ENCODE data around the gene EEFSEC. TPM values are rescaled to one million over a fixed set of nuclear protein-coding genes. Genes with fewer than 3 reads are reported as not detected.
A peak's percentile ranks its signal among the peaks of the same experiment; 100 is the strongest.

Gene EEFSEC
- total RNA-seq, 4 donors from 2014 or later = 11.5 to 18.7 (median 14.9) TPM

- Histone ChIP-seq H3K27me3 (no peaks in the 10 kb centered on the region), H3K27ac (no peak overlapping the region), H3K4me3 (no peak overlapping the region), H3K9me3 (no peaks in the 10 kb centered on the region), H3K4me1 (peaks cover 0 to 43% (median 0%) of the 10 kb centered on the region in 3 donors), H3K36me3 (peaks cover 0 to 4% (median 0%) of the 10 kb centered on the region in 3 donors)
- intact Hi-C loops (cut with DNase I) = no loop called here
- no peak for DNase-seq
- 26 to 85% methylated on average over 2 to 3 of the region's 8 CpGs for WGBS, 2 donors
- TF ChIP-seq CTCF (IDR thresholded peaks at IDR 0.05) (no peak), POLR2A (IDR thresholded peaks at IDR 0.05) (no peak)
Measured at GRCh38 chr3:128334086-128334645, 180.9 kb downstream of the EEFSEC start.

- intact Hi-C loops (cut with DNase I) = no loop called here
- Histone ChIP-seq H3K36me3 (peaks cover 0 to 4% (median 0%) of the 10 kb centered on the region in 3 donors), H3K4me1 (peaks cover 0 to 43% (median 0%) of the 10 kb centered on the region in 3 donors), H3K27ac (no peak overlapping the region), H3K4me3 (no peak overlapping the region), H3K27me3 (no peaks in the 10 kb centered on the region), H3K9me3 (no peaks in the 10 kb centered on the region)
- TF ChIP-seq POLR2A (IDR thresholded peaks at IDR 0.05) (no peak), CTCF (IDR thresholded peaks at IDR 0.05) (no peak)
- DNase-seq = no peak
- 82 to 94% methylated on average over 3 of the region's 3 CpGs for WGBS, 2 donors
Measured at GRCh38 chr3:128334766-128335165, 181.5 kb downstream of the EEFSEC start.

GRCh38 chr3:128335621-128336296 is 182.5 kb downstream of the EEFSEC start:
- H3K27ac ChIP-seq = no peak overlapping the region
- intact Hi-C loops (cut with DNase I) = no loop called here
- no peak overlapping the region for H3K4me3 ChIP-seq
- H3K27me3 ChIP-seq = no peaks in the 10 kb centered on the region
- H3K4me1 ChIP-seq = peaks cover 0 to 43% (median 0%) of the 10 kb centered on the region in 3 donors
- no peaks in the 10 kb centered on the region for H3K9me3 ChIP-seq
- 42 to 69% methylated on average over 5 of the region's 5 CpGs for WGBS, 2 donors
- peaks cover 0 to 8% (median 0%) of the 10 kb centered on the region in 3 donors for H3K36me3 ChIP-seq
- DNase-seq = no peak
- TF ChIP-seq CTCF (IDR thresholded peaks at IDR 0.05) (no peak), POLR2A (IDR thresholded peaks at IDR 0.05) (no peak)

- TF ChIP-seq CTCF (IDR thresholded peaks at IDR 0.05) = no peak
- TF ChIP-seq POLR2A (IDR thresholded peaks at IDR 0.05) = no peak
- Histone ChIP-seq H3K9me3 (no peaks in the 10 kb centered on the region), H3K27me3 (no peaks in the 10 kb centered on the region), H3K4me3 (no peak overlapping the region), H3K36me3 (peaks cover 0 to 16% (median 0%) of the 10 kb centered on the region in 3 donors), H3K4me1 (peaks cover 0 to 43% (median 0%) of the 10 kb centered on the region in 3 donors), H3K27ac (peak overlapping the region in 1 of 4 donors; percentile 34)
- DNase-seq = no peak
- intact Hi-C loops (cut with DNase I) = no loop called here
- 79 to 88% methylated on average over 14 of the region's 14 CpGs for WGBS, 2 donors
Measured at GRCh38 chr3:128336337-128337156, 183.3 kb downstream of the EEFSEC start.

GRCh38 chr3:128337305-128337704 is 184.0 kb downstream of the EEFSEC start:
- intact Hi-C loops (cut with DNase I) = no loop called here
- DNase-seq = no peak
- WGBS, 2 donors = 36 to 66% methylated on average over 5 to 7 of the region's 10 CpGs
- Histone ChIP-seq H3K27ac (peak overlapping the region in 1 of 4 donors; percentile 34), H3K9me3 (no peaks in the 10 kb centered on the region), H3K4me3 (no peak overlapping the region), H3K27me3 (no peaks in the 10 kb centered on the region), H3K4me1 (peaks cover 0 to 43% (median 0%) of the 10 kb centered on the region in 3 donors), H3K36me3 (peaks cover 0 to 23% (median 0%) of the 10 kb centered on the region in 3 donors)
- TF ChIP-seq POLR2A (IDR thresholded peaks at IDR 0.05) (no peak), CTCF (IDR thresholded peaks at IDR 0.05) (peak in 1 of 6 experiments; percentile 6)

All from esophagus squamous epithelium (tissue), 5 donors.